SK-N-SH (cell line): ENCODE results near the gene CNIH3.

ENCODE experiments used
- CTCF ChIP-seq: fragments of 200-600 bp; sonication (generic); IDR thresholded peaks from 2 replicates; pipeline ENCODE4 v1.6.1; 2017; ENCODE audit warnings: antibody characterized with exemption, mild to moderate bottlenecking, moderate library complexity
- EP300 ChIP-seq, 2 experiments: IDR thresholded peaks; 2 replicates each; pipeline versions ENCODE4 v1.4.0 to v1.6.1; 2012; ENCODE audit warnings: borderline replicate concordance in 1 of 2, low read depth in 1 of 2, low read length in 1 of 2
- MXI1 ChIP-seq: IDR thresholded peaks from 2 replicates; pipeline ENCODE4 v1.6.1; 2012; ENCODE audit warnings: mild to moderate bottlenecking, low read depth, low read length, improper control_type of control experiment
- NFIC ChIP-seq: IDR thresholded peaks from 2 replicates; pipeline ENCODE4 v1.4.0; 2012; ENCODE audit warnings: borderline replicate concordance
- POLR2AphosphoS5 ChIP-seq: IDR thresholded peaks from 2 replicates; pipeline ENCODE4 v1.6.1; 2012; ENCODE audit warnings: low read depth, low read length
- RCOR1 ChIP-seq: fragments of 150-350 bp; IDR thresholded peaks from 2 replicates; pipeline ENCODE4 v1.6.1; 2017; ENCODE audit warnings: antibody characterized with exemption, low read length
- YY1 ChIP-seq: IDR thresholded peaks from 2 replicates; pipeline ENCODE4 v1.4.0; 2012; ENCODE audit warnings: low read depth, mild to moderate bottlenecking

GRCh38 chr1:224690576-224690975 is 74.5 kb downstream of the CNIH3 start:
- TF ChIP-seq NFIC (no peak), POLR2AphosphoS5 (no peak), YY1 (no peak), CTCF (no peak), MXI1 (no peak), EP300 (IDR thresholded peaks at IDR 0.05; ENCODE audit: borderline replicate concordance in 1 of 2, low read depth in 1 of 2, low read length in 1 of 2) (no peak), RCOR1 (no peak)
